Gastroesophageal sphincter (tissue), 4 donors: Measurements from ENCODE around the gene ESR2. TPM values are rescaled to one million over a fixed set of nuclear protein-coding genes. Genes with fewer than 3 reads are reported as not detected.

Experiments
- ATAC-seq: fragments of 150-250 bp; one replicate; pipeline ENCODE4 v1.9.1; 2016; ENCODE audit warnings: mild to moderate bottlenecking, moderate library complexity
- H3K27ac ChIP-seq, 4 donors: fragments of 200-600 bp; sonication (generic) in 3 of 4; 1 replicate in 3 of 4; 2 replicates in 1 of 4; pipeline ENCODE4 v1.5.1; 2016 to 2019
- H3K27me3 ChIP-seq: fragments of 200-600 bp; sonication (generic); one replicate; pipeline ENCODE4 v1.5.1; 2019
- H3K36me3 ChIP-seq, 2 donors: fragments of 200-600 bp; sonication (generic); one replicate each; pipeline ENCODE4 v1.5.1; 2019; ENCODE audit warnings: control low read depth in 1 of 2
- H3K4me1 ChIP-seq, 3 donors: fragments of 200-600 bp; sonication (generic); 1 replicate in 2 of 3; 2 replicates in 1 of 3; pipeline ENCODE4 v1.5.1; 2016 to 2019; ENCODE audit warnings: control low read depth in 2 of 3
- H3K4me3 ChIP-seq, 2 donors: fragments of 200-600 bp; sonication (generic); one replicate each; pipeline ENCODE4 v1.5.1; 2019; ENCODE audit warnings: mild to moderate bottlenecking in 1 of 2, moderate library complexity in 1 of 2
- H3K9me3 ChIP-seq, 3 donors: fragments of 200-600 bp; sonication (generic); one replicate each; pipeline ENCODE4 v1.5.1; 2017 to 2019; ENCODE audit warnings: control low read depth in 2 of 3
- EP300 ChIP-seq: sonication (generic); formaldehyde crosslinking; IDR thresholded peaks from one replicate; pipeline ENCODE4 v1.6.1; 2017; ENCODE audit warnings: antibody characterized with exemption, mild to moderate bottlenecking
- POLR2A ChIP-seq, 2 donors: fragments of 450-650 bp; IDR thresholded peaks; one replicate each; pipeline ENCODE4 v1.6.1; 2017; ENCODE audit warnings: antibody characterized with exemption in 2 of 2, mild to moderate bottlenecking in 2 of 2, moderate library complexity in 1 of 2
- POLR2AphosphoS5 ChIP-seq: sonication (generic); formaldehyde crosslinking; IDR thresholded peaks from one replicate; pipeline ENCODE4 v1.6.1; 2017; ENCODE audit warnings: antibody characterized with exemption
- WGBS, 2 donors: methylation state at CpG; one replicate each; pipeline ENCODE4 v1.1.5; 2018; ENCODE audit warnings: low coverage in 1 of 2; 5-methylcytosine and 5-hydroxymethylcytosine counted together
- total RNA-seq, 4 donors: library from RNA; depleted of rRNA; stranded (reverse); fragments of >200 nt; gene quantifications; one replicate each; pipeline ENCODE4 v1.1.0, GENCODE V29; 2016
- TF ChIP-seq, protein P1 (sequence below), 4 experiments: fragments of 200-600 bp in 2 of 4; fragments of 450-650 bp in 2 of 4; sonication (generic) in 1 of 4; IDR thresholded peaks; one replicate each; pipeline ENCODE4 v1.5.1; 2017 to 2019; ENCODE audit warnings: antibody characterized with exemption in 4 of 4, mild to moderate bottlenecking in 2 of 4, moderate library complexity in 2 of 4

Gene ESR2
- total RNA-seq, 4 donors from 2014 or later, result 0.23 to 2.5 (median 0.40) TPM; not detected in 1

DNA sequence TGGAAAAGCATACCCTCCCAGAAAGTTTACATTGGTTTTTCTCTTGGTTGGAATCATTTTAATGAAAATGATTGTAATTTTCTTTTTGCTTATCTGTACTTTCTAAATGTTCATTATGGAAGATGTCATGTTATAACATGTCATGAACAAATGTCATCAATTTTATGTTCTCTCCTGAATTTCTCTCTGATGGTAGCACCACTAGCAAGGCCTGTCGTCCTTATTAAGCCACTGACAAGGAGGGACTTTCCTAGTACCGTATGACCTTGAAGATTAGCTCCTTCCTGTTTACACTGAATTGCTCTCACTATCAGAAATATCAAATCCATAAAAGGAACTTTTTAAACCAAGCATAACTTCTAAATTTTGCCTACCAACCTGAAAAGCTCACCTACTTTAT lies 99.0 kb downstream of the ESR2 start:
- TF ChIP-seq POLR2AphosphoS5 (no peak), POLR2A (IDR thresholded peaks at IDR 0.05) (no peak), EP300 (no peak)
- TF ChIP-seq, protein P1, sequence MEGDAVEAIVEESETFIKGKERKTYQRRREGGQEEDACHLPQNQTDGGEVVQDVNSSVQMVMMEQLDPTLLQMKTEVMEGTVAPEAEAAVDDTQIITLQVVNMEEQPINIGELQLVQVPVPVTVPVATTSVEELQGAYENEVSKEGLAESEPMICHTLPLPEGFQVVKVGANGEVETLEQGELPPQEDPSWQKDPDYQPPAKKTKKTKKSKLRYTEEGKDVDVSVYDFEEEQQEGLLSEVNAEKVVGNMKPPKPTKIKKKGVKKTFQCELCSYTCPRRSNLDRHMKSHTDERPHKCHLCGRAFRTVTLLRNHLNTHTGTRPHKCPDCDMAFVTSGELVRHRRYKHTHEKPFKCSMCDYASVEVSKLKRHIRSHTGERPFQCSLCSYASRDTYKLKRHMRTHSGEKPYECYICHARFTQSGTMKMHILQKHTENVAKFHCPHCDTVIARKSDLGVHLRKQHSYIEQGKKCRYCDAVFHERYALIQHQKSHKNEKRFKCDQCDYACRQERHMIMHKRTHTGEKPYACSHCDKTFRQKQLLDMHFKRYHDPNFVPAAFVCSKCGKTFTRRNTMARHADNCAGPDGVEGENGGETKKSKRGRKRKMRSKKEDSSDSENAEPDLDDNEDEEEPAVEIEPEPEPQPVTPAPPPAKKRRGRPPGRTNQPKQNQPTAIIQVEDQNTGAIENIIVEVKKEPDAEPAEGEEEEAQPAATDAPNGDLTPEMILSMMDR (IDR thresholded peaks at IDR 0.05), result no peak
- Histone ChIP-seq H3K27me3 (no peaks in the 10 kb centered on the region), H3K27ac (no peak overlapping the region), H3K4me1 (peaks cover 0 to 18% (median 9%) of the 10 kb centered on the region in 3 donors), H3K4me3 (no peak overlapping the region), H3K36me3 (peaks cover 0 to 18% of the 10 kb centered on the region in 2 donors), H3K9me3 (no peaks in the 10 kb centered on the region)
- WGBS, 2 donors, result 40 to 46% methylated on average over 2 of the region's 2 CpGs
- ATAC-seq, result no peak

DNA sequence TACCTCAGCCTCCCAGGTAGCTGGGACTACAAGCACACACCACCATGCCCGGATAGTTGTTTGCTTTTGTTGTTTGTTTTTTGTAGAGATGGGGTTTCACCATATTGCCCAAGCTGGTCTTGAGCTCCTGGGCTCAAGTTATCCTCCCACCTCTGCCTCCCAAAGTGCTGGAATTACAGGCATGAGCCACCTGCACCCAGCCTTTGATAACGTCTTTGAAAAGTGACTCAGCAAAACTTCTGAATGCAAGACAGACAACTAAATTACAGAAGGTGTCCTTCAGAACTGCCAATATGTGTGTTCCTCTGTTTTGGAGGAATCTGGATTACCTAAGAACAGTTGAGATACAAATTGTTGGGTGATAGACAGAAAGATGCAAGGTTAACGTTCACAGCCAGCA lies 99.8 kb downstream of the ESR2 start:
- Histone ChIP-seq H3K9me3 (no peaks in the 10 kb centered on the region), H3K4me1 (peaks cover 0 to 18% (median 9%) of the 10 kb centered on the region in 3 donors), H3K36me3 (peaks cover 0 to 26% of the 10 kb centered on the region in 2 donors), H3K4me3 (no peak overlapping the region), H3K27me3 (no peaks in the 10 kb centered on the region), H3K27ac (no peak overlapping the region)
- ATAC-seq, result no peak
- TF ChIP-seq, protein P1 (IDR thresholded peaks at IDR 0.05), result no peak
- TF ChIP-seq POLR2A (IDR thresholded peaks at IDR 0.05) (no peak), POLR2AphosphoS5 (no peak), EP300 (no peak)
- 74 to 83% methylated on average over 2 to 3 of the region's 3 CpGs for WGBS, 2 donors

DNA sequence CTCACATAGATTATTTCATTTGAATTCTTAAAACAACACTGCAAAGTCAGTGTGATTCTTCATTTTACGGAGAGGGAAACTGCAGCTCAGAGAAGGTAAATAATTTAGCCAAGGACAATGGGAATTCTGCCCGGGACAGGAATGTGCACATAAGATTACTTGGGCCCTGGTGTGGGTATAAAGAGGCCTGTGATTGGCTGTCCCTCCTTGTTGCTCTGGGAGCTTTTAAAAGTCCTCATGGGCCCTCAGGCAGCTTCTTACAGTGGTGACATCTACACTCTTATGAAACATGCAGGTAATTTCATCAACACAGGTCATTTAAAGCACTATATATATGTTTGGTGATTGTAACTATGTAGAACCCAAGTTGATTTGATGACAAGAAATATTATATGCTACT lies 100.3 kb downstream of the ESR2 start:
- ATAC-seq, result no peak
- Histone ChIP-seq H3K27me3 (no peaks in the 10 kb centered on the region), H3K4me3 (no peak overlapping the region), H3K36me3 (peaks cover 0 to 31% of the 10 kb centered on the region in 2 donors), H3K9me3 (no peaks in the 10 kb centered on the region), H3K4me1 (peaks cover 0 to 18% (median 9%) of the 10 kb centered on the region in 3 donors), H3K27ac (no peak overlapping the region)
- TF ChIP-seq, protein P1 (IDR thresholded peaks at IDR 0.05), result no peak
- no peak for TF ChIP-seq EP300
- no peak for TF ChIP-seq POLR2A (IDR thresholded peaks at IDR 0.05)
- no peak for TF ChIP-seq POLR2AphosphoS5
- 85 to 94% methylated on average over 2 of the region's 2 CpGs for WGBS, 2 donors

DNA sequence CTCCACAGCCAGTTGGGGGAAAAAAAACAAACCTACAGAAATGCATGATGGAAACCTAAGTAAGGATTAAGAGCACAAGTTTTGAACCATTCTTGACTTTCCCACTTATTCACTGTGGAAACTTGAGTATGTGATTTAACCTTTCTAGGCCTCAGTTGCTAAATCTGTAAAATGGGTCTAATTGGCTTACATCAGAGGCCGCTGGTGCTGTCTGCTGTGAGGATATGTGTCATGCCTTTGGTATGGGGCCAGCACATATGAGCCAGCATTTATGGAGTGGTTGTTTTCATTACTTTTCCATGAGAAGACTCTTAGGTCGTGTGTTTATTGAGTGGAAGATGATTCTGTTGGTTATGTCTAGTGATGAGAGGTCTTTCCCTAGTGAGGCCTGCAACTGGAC lies 102.4 kb downstream of the ESR2 start:
- Histone ChIP-seq H3K27ac (no peak overlapping the region), H3K4me3 (no peak overlapping the region), H3K36me3 (peaks cover 0 to 43% of the 10 kb centered on the region in 2 donors), H3K4me1 (peaks cover 0 to 10% (median 4%) of the 10 kb centered on the region in 3 donors), H3K27me3 (no peaks in the 10 kb centered on the region), H3K9me3 (no peaks in the 10 kb centered on the region)
- no peak for ATAC-seq
- TF ChIP-seq EP300, result no peak
- TF ChIP-seq POLR2A (IDR thresholded peaks at IDR 0.05), result no peak
- TF ChIP-seq, protein P1 (IDR thresholded peaks at IDR 0.05), result no peak
- no peak for TF ChIP-seq POLR2AphosphoS5
- 60 to 86% methylated on average over 1 to 2 of the region's 2 CpGs for WGBS, 2 donors

DNA sequence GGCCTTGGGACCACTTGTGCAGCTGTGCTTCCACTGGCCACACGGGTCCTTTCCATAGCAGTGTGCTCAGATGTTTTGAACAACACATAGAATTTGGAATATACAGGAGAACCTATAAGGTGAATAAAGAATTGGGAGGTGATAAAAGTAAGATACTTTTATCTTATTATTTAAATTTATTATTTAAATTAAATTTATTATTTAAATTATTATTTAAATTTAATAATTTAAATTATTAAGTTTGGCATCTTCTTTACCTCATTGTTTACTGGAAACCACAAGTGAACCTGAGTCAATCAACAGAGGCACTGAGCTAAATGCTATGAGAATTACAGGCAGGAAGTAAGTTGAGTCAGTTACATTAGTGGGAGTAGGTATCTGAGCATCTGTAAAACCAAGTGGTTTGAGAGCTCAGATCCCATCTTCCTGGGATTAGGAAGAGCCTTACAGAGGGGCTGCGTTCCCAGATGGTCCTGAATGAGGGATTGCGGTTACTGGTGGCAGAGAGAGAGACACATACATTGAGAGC lies 103.1 kb downstream of the ESR2 start:
- peaks cover 0 to 3% (median 0%) of the 10 kb centered on the region in 3 donors for H3K4me1 ChIP-seq
- no peak overlapping the region for H3K4me3 ChIP-seq
- TF ChIP-seq POLR2A (IDR thresholded peaks at IDR 0.05), result no peak
- TF ChIP-seq EP300, result no peak
- TF ChIP-seq POLR2AphosphoS5, result no peak
- TF ChIP-seq, protein P1 (IDR thresholded peaks at IDR 0.05), result no peak
- ATAC-seq, result no peak
- H3K27ac ChIP-seq, result no peak overlapping the region
- no peaks in the 10 kb centered on the region for H3K27me3 ChIP-seq
- 88% methylated on average over 1 to 3 of the region's 3 CpGs for WGBS, 2 donors
- peaks cover 0 to 50% of the 10 kb centered on the region in 2 donors for H3K36me3 ChIP-seq
- no peaks in the 10 kb centered on the region for H3K9me3 ChIP-seq
